GM12878 (cell line): ENCODE data around the gene THSD4. TPM values are rescaled to one million over a fixed set of nuclear protein-coding genes. Genes with fewer than 3 reads are reported as not detected.

ENCODE experiments used
- ATAC-seq: fragments of 200-7000 bp; cut with Tn5 transposase; 3 replicates; pipeline ENCODE4 v1.9.1; 2020; ENCODE audit warnings: mild to moderate bottlenecking, moderate library complexity
- BruUV-seq: library from RNA; stranded (reverse); fragments of 400-500 nt; replicated peaks from 2 replicates; lab custom pipeline; 2021; lab: Mats Ljungman, UMichigan
- CTCF ChIA-PET: fragments of 300-600 bp; sonication (Branson Sonifier 250); formaldehyde crosslinking; extraction: SDS; loops from one replicate; lab custom pipeline; 2021; ENCODE audit warnings: inconsistent platforms; lab: Yijun Ruan, JAX
- POLR2A ChIA-PET: fragments of 350-600 bp; formaldehyde crosslinking; extraction: SDS; loops from one replicate; lab custom pipeline; 2021; ENCODE audit warnings: inconsistent platforms; lab: Charles Lee
- RAD21 ChIA-PET: fragments of 300-600 bp; sonication (Branson Sonifier 250); formaldehyde crosslinking; loops from one replicate; lab custom pipeline; 2023; ENCODE audit warnings: antibody characterized with exemption; ENCODE audit not compliant: unreplicated experiment; lab: Charles Lee
- SMC1A ChIA-PET: fragments of 300-600 bp; sonication (Branson Sonifier 250); formaldehyde crosslinking; loops from one replicate; lab custom pipeline; 2023; ENCODE audit not compliant: unreplicated experiment, uncharacterized antibody; lab: Charles Lee
- DNase-seq: peaks from one replicate; pipeline ENCODE4 v3.0.0-alpha.2; 2011; ENCODE audit warnings: low read depth, low spot score
- FAIRE-seq: peaks from 3 replicates; lab custom pipeline; 2011; peaks lifted over from hg19 to GRCh38; lab: Jason Lieb, UNC
- H2AFZ ChIP-seq: 2 replicates; pipeline ENCODE4 v1.6.0; 2011; ENCODE audit warnings: low read depth, low read length, control low read depth; ENCODE audit not compliant: control insufficient read depth
- H3K27ac ChIP-seq: 2 replicates; pipeline ENCODE4 v1.5.1; 2011; ENCODE audit warnings: control low read depth; ENCODE audit not compliant: control insufficient read depth, insufficient read depth
- H3K27me3 ChIP-seq, 2 experiments: replicated peaks in 1 of 2; 2 replicates each; pipeline versions ENCODE4 v1.6.0 to v1.6.1; 2011; ENCODE audit warnings: low read length in 1 of 2; ENCODE audit not compliant: control insufficient read depth in 2 of 2, insufficient read depth in 2 of 2
- H3K36me3 ChIP-seq, 2 experiments: 2 replicates each; pipeline ENCODE4 v1.5.1; 2011; ENCODE audit warnings: low read length in 1 of 2; ENCODE audit not compliant: control insufficient read depth in 2 of 2, insufficient read depth in 2 of 2
- H3K4me1 ChIP-seq: 2 replicates; pipeline ENCODE4 v1.6.1; 2011; ENCODE audit warnings: mild to moderate bottlenecking, low read length, moderate library complexity, mixed read lengths; ENCODE audit not compliant: control insufficient read depth, insufficient read depth
- H3K4me2 ChIP-seq: 2 replicates; pipeline ENCODE4 v1.6.0; 2011; ENCODE audit warnings: control low read depth; ENCODE audit not compliant: control insufficient read depth, insufficient read depth
- H3K4me3 ChIP-seq: fragments of 200-600 bp; sonication (generic); 2 replicates; pipeline ENCODE4 v1.5.1; 2016
- H3K79me2 ChIP-seq: 2 replicates; pipeline ENCODE4 v1.6.0; 2011; ENCODE audit warnings: low read length; ENCODE audit not compliant: control insufficient read depth, insufficient read depth
- H3K9ac ChIP-seq: 2 replicates; pipeline ENCODE4 v1.8.0; 2011; ENCODE audit warnings: low read length, control low read depth, mixed read lengths; ENCODE audit not compliant: control insufficient read depth, insufficient read depth
- H3K9me3 ChIP-seq: replicated peaks from 3 replicates; pipeline ENCODE4 v1.5.1; 2011; ENCODE audit warnings: mild to moderate bottlenecking, low read length; ENCODE audit not compliant: control insufficient read depth, insufficient read depth
- H4K20me1 ChIP-seq: 2 replicates; pipeline ENCODE4 v1.6.0; 2011; ENCODE audit not compliant: control insufficient read depth, insufficient read depth
- HDGF ChIP-seq: fragments of 450-650 bp; IDR thresholded peaks from 2 replicates; pipeline ENCODE4 v1.6.1; 2016; ENCODE audit warnings: antibody characterized with exemption
- IRF5 ChIP-seq: fragments of 450-650 bp; IDR thresholded peaks from 2 replicates; pipeline ENCODE4 v1.6.1; 2017; ENCODE audit warnings: borderline replicate concordance
- NFIC ChIP-seq: IDR thresholded peaks from 2 replicates; pipeline ENCODE4 v1.6.1; 2012; ENCODE audit warnings: low read depth, mild to moderate bottlenecking, inconsistent platforms, low read length, moderate library complexity
- NFYA ChIP-seq: IDR thresholded peaks from 2 replicates; pipeline ENCODE4 v1.6.1; 2011; ENCODE audit warnings: low read depth, mild to moderate bottlenecking, low read length, improper control_type of control experiment, borderline replicate concordance
- PML ChIP-seq: IDR thresholded peaks from 2 replicates; pipeline ENCODE4 v1.6.1; 2012; ENCODE audit warnings: low read length, inconsistent platforms
- PRDM15 ChIP-seq: fragments of 450-650 bp; formaldehyde crosslinking; IDR thresholded peaks from 2 replicates; pipeline ENCODE4 v1.4.0; 2020; ENCODE audit warnings: mild to moderate bottlenecking, moderate library complexity
- RAD51 ChIP-seq: fragments of 450-650 bp; IDR thresholded peaks from 2 replicates; pipeline ENCODE4 v1.6.1; 2016; ENCODE audit warnings: moderate library complexity, mild to moderate bottlenecking, inconsistent platforms
- RCOR1 ChIP-seq: conservative IDR thresholded peaks from 2 replicates; pipeline ENCODE4 v1.6.1; 2012; ENCODE audit warnings: low read depth, low read length, improper control_type of control experiment
- REST ChIP-seq: IDR thresholded peaks from 2 replicates; pipeline ENCODE4 v1.6.1; 2012; ENCODE audit warnings: mild to moderate bottlenecking, low read depth, low read length
- RFX5 ChIP-seq: IDR thresholded peaks from 2 replicates; pipeline ENCODE4 v1.6.1; 2011; ENCODE audit warnings: low read depth, low read length, improper control_type of control experiment
- TAF1 ChIP-seq: IDR thresholded peaks from 2 replicates; pipeline ENCODE4 v1.6.1; 2011; ENCODE audit warnings: mild to moderate bottlenecking, low read depth, low read length, borderline replicate concordance
- ZNF384 ChIP-seq: IDR thresholded peaks from 2 replicates; pipeline ENCODE4 v1.6.1; 2012; ENCODE audit warnings: low read depth, mild to moderate bottlenecking, low read length, improper control_type of control experiment, borderline replicate concordance
- WGBS: methylation state at CpG from one replicate; pipeline ENCODE4 v1.1.6; 2016; ENCODE audit warnings: low lambda C conversion rate; ENCODE audit not compliant: insufficient replicate concordance, insufficient coverage; ENCODE audit errors: missing lambda C conversion rate; 5-methylcytosine and 5-hydroxymethylcytosine counted together
- in situ Hi-C: fragments of 300-500 bp; cut with MboI; formaldehyde crosslinking; loops from 9 replicates; pipeline ENCODE4 v1.14.3; 2018; ENCODE audit warnings: mixed read lengths
- intact Hi-C: fragments of 100-400 bp; cut with micrococcal nuclease; formaldehyde crosslinking; loops from one replicate; pipeline ENCODE4 v1.14.2; 2022; ENCODE audit not compliant: unreplicated experiment
- polyA plus RNA-seq, 11 experiments: library from polyadenylated mRNA; depleted of rRNA in 4 of 11; unstranded in 6 of 11; stranded (reverse) in 5 of 11; fragments of >200 nt; fragmentation: Nextera tagmentation in 4 of 11; fragmentation: Illumina TruSeq in 1 of 11; extraction: Ambion mirVana in 4 of 11; extraction: Trizol in 1 of 11; gene quantifications; 1 replicate in 1 of 11; 2 replicates in 10 of 11; pipeline versions ENCODE4 v1.2.1 to v1.2.3, GENCODE V29; 2011 to 2016; ENCODE audit warnings: inconsistent platforms in 2 of 11, missing spikeins in 2 of 11, low read depth in 1 of 11
- total RNA-seq, 4 experiments: library from RNA; depleted of rRNA in 3 of 4; stranded (reverse); fragments of >200 nt in 3 of 4; fragmentation: Illumina TruSeq in 1 of 4; extraction: Trizol in 1 of 4; gene quantifications; 2 replicates each; pipeline versions ENCODE4 v1.2.1 to v1.2.3, GENCODE V29; 2013 to 2021

THSD4 gene
- total and polyA plus RNA-seq, 10 of the 15 experiments (the other 5 are each of a cell fraction or from before 2014, with no cell fraction given): 0.04 to 0.13 (median 0.05) TPM; not detected in 7

- CTCF ChIA-PET: interaction anchor here (0.6 kb wide), 1 partner anchor 14 kb away, joined by 3 read pairs; no protein-coding TSS in a partner anchor
- Histone ChIP-seq H2AFZ (no peak overlapping the region), H3K4me3 (no peak overlapping the region), H3K36me3 (no peaks in the 10 kb centered on the region), H3K79me2 (no peaks in the 10 kb centered on the region), H3K27me3 (0 out of 4 replicates have a peak, but pooled peaks cover 0 to 1% of the 10 kb centered on the region in 2 experiments), H3K4me1 (no peaks in the 10 kb centered on the region), H3K9me3 (no peaks in the 10 kb centered on the region), H3K4me2 (no peak overlapping the region), H4K20me1 (no peaks in the 10 kb centered on the region), H3K9ac (no peak overlapping the region), H3K27ac (no peak overlapping the region)
- RAD21 ChIA-PET: no interaction called here
- SMC1A ChIA-PET: no interaction called here
- in situ Hi-C loops: no loop called here
- 67% methylated on average over 1 of the region's 1 CpG for WGBS
- POLR2A ChIA-PET: no interaction called here
- no peak for FAIRE-seq
- no peak for DNase-seq
- no TSS peak for BruUV-seq
- intact Hi-C loops: no loop called here
- no peak for ATAC-seq
- TF ChIP-seq PML (no peak), NFIC (no peak), TAF1 (no peak), HDGF (no peak), IRF5 (no peak), RCOR1 (no peak), ZNF384 (no peak), RFX5 (no peak), PRDM15 (CRISPR knock-in tag) (no peak), NFYA (no peak), RAD51 (no peak), REST (no peak)
These were observed 430.7 kb downstream of the THSD4 start for GRCh38 chr15:71545923-71546322.
